Measurements from ENCODE around the gene ZNF888.

GRCh38 chr19:52935434-52935833 lies 12.2 kb upstream of the ZNF888 start:
- no peak for TF ChIP-seq MYNN (tag by site-specific recombination; IDR thresholded peaks at IDR 0.05; ENCODE audit: borderline replicate concordance)
- no peak for TF ChIP-seq CTCF (tag by site-specific recombination; IDR thresholded peaks at IDR 0.05)
